ENCODE measurements around the gene AJUBA. TPM values are rescaled to one million over a fixed set of nuclear protein-coding genes. Genes with fewer than 3 reads are reported as not detected.

The AJUBA gene
- total RNA-seq, result 0.54 TPM
- 1 to 10 TPM in 1 of 4 donors, under 1 TPM in 3; 0.20 to 1.0 (median 0.71) TPM for polyA plus RNA-seq

- H3K9me3 Mint-ChIP-seq, result no peaks in the 10 kb centered on the region
- peaks cover 20% of the 10 kb centered on the region for H3K27me3 Mint-ChIP-seq
- H3K36me3 ChIP-seq (ENCODE audit: control insufficient read depth, insufficient read depth, low read length), result no peaks in the 10 kb centered on the region
- H3K36me3 Mint-ChIP-seq, result peaks cover 7% of the 10 kb centered on the region
- no peak within 1 kb of the TSS for H3K27ac ChIP-seq (ENCODE audit: insufficient read depth, low read length, poor library complexity, severe bottlenecking)
- ATAC-seq (ENCODE audit: low read depth in 2 of 2), result peak; percentile 46 to 47
- H3K4me3 Mint-ChIP-seq, result peak within 1 kb of the TSS in 3 of 4 donors; percentile 61 to 85 (median 81)
- no peaks in the 10 kb centered on the region for H3K9me3 ChIP-seq (ENCODE audit: control insufficient read depth in 2 of 2, low read length in 2 of 2)
- peak within 1 kb of the TSS in 1 of 3 donors; percentile 46 for H3K27ac Mint-ChIP-seq
- peak within 1 kb of the TSS; percentile 93 for H3K4me3 ChIP-seq (ENCODE audit: low read depth, low read length)
- H3K4me1 ChIP-seq (ENCODE audit: control insufficient read depth, insufficient read depth, low read length, poor library complexity, severe bottlenecking), result peaks cover 33% of the 10 kb centered on the region
- DNase-seq, result peak; percentile 55 to 84 (median 69)
- H3K4me1 Mint-ChIP-seq, result peaks cover 0 to 12% (median 3%) of the 10 kb centered on the region in 4 donors
- H3K27me3 ChIP-seq (ENCODE audit: control insufficient read depth, insufficient read depth, low read length), result peaks cover 2% of the 10 kb centered on the region
Measured at GRCh38 chr14:22982477-22983245, at the start of gene AJUBA. Gene AJUBA (minus strand): TSS chr14:22982551. CDS start chr14:22982266, 285 bp downstream.

GRCh38 chr14:23030936-23031335 lies 48.6 kb upstream of the AJUBA start:
- H3K36me3 Mint-ChIP-seq, result peaks cover 24% of the 10 kb centered on the region

DNA sequence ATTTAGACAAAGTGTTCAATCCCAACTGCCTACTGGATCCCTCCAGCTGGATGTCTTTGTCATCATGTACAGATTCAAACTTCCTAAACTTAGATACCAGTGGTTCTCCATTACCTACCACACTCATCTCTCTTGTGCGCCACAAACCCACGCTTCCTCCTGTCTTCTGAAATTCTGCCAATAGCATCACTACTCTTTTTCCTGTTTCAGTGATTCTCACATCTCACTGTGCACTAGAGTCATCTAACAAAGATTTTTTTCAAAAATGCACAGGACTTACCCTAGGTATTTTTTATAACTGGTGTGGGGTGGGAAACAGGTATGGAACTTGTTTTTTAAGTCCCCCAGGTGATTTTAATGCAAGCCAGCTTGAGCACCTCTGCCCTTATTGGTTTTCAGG lies 46.4 kb upstream of the AJUBA start:
- Mint-ChIP-seq H3K9me3 (peaks cover 0 to 3% (median 0%) of the 10 kb centered on the region in 7 donors), H3K36me3 (peaks cover 42% of the 10 kb centered on the region), H3K4me3 (peak overlapping the region; percentile 28 to 61 (median 47)), H3K4me1 (peaks cover 18 to 67% (median 31%) of the 10 kb centered on the region in 4 donors), H3K27ac (peak overlapping the region; percentile 35 to 86 (median 85)), H3K27me3 (peaks cover 5% of the 10 kb centered on the region)
- ATAC-seq (ENCODE audit: low read depth in 2 of 2) (peak; percentile 43 to 60), DNase-seq (peak in 2 of 3 donors; percentile 28)
- H3K4me1 ChIP-seq (ENCODE audit: control insufficient read depth, insufficient read depth, low read length, poor library complexity, severe bottlenecking), result peaks cover 23% of the 10 kb centered on the region
- H3K36me3 ChIP-seq (ENCODE audit: control insufficient read depth, insufficient read depth, low read length), result peaks cover 27% of the 10 kb centered on the region
- H3K27ac ChIP-seq (ENCODE audit: insufficient read depth, low read length, poor library complexity, severe bottlenecking), result peak overlapping the region; percentile 34
- H3K27me3 ChIP-seq (ENCODE audit: control insufficient read depth, insufficient read depth, low read length), result no peaks in the 10 kb centered on the region
- H3K4me3 ChIP-seq (ENCODE audit: low read depth, low read length), result peak overlapping the region; percentile 24
- no peaks in the 10 kb centered on the region for H3K9me3 ChIP-seq (ENCODE audit: control insufficient read depth in 2 of 2, low read length in 2 of 2)

More at GRCh38 chr14:23030936-23031335, 48.6 kb upstream of the AJUBA start:
- Mint-ChIP-seq H3K9me3 (peaks cover 0 to 2% (median 0%) of the 10 kb centered on the region in 7 donors), H3K4me3 (peak overlapping the region in 1 of 4 donors; percentile 85), H3K27ac (no peak overlapping the region), H3K4me1 (peaks cover 10 to 69% (median 33%) of the 10 kb centered on the region in 4 donors), H3K27me3 (no peaks in the 10 kb centered on the region)
- Histone ChIP-seq H3K4me3 (ENCODE audit: low read depth, low read length) (no peak overlapping the region), H3K27me3 (ENCODE audit: control insufficient read depth, insufficient read depth, low read length) (no peaks in the 10 kb centered on the region), H3K36me3 (ENCODE audit: control insufficient read depth, insufficient read depth, low read length) (peaks cover 26% of the 10 kb centered on the region), H3K4me1 (ENCODE audit: control insufficient read depth, insufficient read depth, low read length, poor library complexity, severe bottlenecking) (peaks cover 24% of the 10 kb centered on the region), H3K27ac (ENCODE audit: insufficient read depth, low read length, poor library complexity, severe bottlenecking) (no peak overlapping the region), H3K9me3 (ENCODE audit: control insufficient read depth in 2 of 2, low read length in 2 of 2) (no peaks in the 10 kb centered on the region)
- ATAC-seq (ENCODE audit: low read depth in 2 of 2), result no peak
- no peak for DNase-seq

GRCh38 chr14:23025151-23025814 lies 42.9 kb upstream of the AJUBA start:
- peaks cover 14% of the 10 kb centered on the region for H3K36me3 ChIP-seq (ENCODE audit: control insufficient read depth, insufficient read depth, low read length)
- H3K27me3 ChIP-seq (ENCODE audit: control insufficient read depth, insufficient read depth, low read length), result no peaks in the 10 kb centered on the region
- DNase-seq (no peak), ATAC-seq (ENCODE audit: low read depth in 2 of 2) (peak in 1 of 2 donors; percentile 28)
- Mint-ChIP-seq H3K9me3 (peaks cover 0 to 3% (median 0%) of the 10 kb centered on the region in 7 donors), H3K27me3 (peaks cover 5% of the 10 kb centered on the region), H3K36me3 (peaks cover 41% of the 10 kb centered on the region), H3K27ac (peak overlapping the region; percentile 86 to 95 (median 87)), H3K4me3 (peak overlapping the region in 3 of 4 donors; percentile 22 to 72 (median 51)), H3K4me1 (peaks cover 17 to 55% (median 27%) of the 10 kb centered on the region in 4 donors)
- H3K27ac ChIP-seq (ENCODE audit: insufficient read depth, low read length, poor library complexity, severe bottlenecking), result no peak overlapping the region
- H3K9me3 ChIP-seq (ENCODE audit: control insufficient read depth in 2 of 2, low read length in 2 of 2), result no peaks in the 10 kb centered on the region
- peaks cover 16% of the 10 kb centered on the region for H3K4me1 ChIP-seq (ENCODE audit: control insufficient read depth, insufficient read depth, low read length, poor library complexity, severe bottlenecking)
- no peak overlapping the region for H3K4me3 ChIP-seq (ENCODE audit: low read depth, low read length)

DNA sequence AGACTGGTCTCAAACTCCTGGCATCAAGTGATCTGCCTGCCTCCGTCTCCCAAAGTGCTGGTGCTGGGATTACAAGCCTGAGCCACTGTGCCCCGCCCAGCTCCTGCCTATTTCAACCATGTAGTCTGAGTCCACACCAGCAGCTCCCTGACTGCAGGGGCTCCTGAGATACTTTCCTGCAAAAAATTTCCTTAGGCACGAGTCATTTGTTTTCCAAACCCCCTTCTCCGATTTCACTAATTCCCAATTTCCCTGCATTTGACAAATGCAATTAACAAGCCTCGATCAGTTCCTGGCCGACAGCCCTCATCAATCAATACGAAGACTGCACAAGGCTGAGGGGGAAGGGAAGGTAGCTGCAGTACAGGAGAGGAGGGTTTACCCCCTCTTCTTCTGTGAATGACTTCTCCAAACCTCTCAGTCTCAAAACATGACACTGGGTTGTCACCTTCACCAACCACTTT lies 42.3 kb upstream of the AJUBA start:
- Histone ChIP-seq H3K27ac (ENCODE audit: insufficient read depth, low read length, poor library complexity, severe bottlenecking) (no peak overlapping the region), H3K9me3 (ENCODE audit: control insufficient read depth in 2 of 2, low read length in 2 of 2) (no peaks in the 10 kb centered on the region), H3K4me1 (ENCODE audit: control insufficient read depth, insufficient read depth, low read length, poor library complexity, severe bottlenecking) (peaks cover 16% of the 10 kb centered on the region), H3K36me3 (ENCODE audit: control insufficient read depth, insufficient read depth, low read length) (peaks cover 14% of the 10 kb centered on the region), H3K4me3 (ENCODE audit: low read depth, low read length) (no peak overlapping the region), H3K27me3 (ENCODE audit: control insufficient read depth, insufficient read depth, low read length) (no peaks in the 10 kb centered on the region)
- peak overlapping the region; percentile 42 to 95 (median 86) for H3K27ac Mint-ChIP-seq
- H3K36me3 Mint-ChIP-seq, result peaks cover 41% of the 10 kb centered on the region
- peaks cover 5% of the 10 kb centered on the region for H3K27me3 Mint-ChIP-seq
- H3K4me3 Mint-ChIP-seq, result peak overlapping the region in 1 of 4 donors; percentile 26
- H3K9me3 Mint-ChIP-seq, result peaks cover 0 to 3% (median 0%) of the 10 kb centered on the region in 7 donors
- ATAC-seq (ENCODE audit: low read depth in 2 of 2), result no peak
- H3K4me1 Mint-ChIP-seq, result peaks cover 17 to 55% (median 26%) of the 10 kb centered on the region in 4 donors
- no peak for DNase-seq

DNA sequence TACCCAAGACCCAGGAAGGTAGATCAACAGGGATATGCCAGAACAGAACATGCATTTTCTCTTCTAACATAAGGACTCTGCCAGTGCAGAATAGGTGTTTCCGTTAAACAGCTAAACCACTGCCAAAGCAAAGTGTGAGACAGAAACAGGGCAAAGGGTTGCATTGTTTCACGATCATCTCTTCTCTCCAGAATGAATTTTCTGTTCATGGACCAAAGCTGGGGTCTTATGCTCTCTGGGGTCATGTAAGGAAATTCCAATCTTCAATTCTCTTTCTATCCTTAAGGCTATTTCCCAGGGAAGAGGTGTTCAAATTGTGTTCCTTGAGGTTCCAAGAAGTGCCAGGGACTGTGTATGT lies 41.4 kb upstream of the AJUBA start:
- H3K27ac Mint-ChIP-seq, result peak overlapping the region in 2 of 3 donors; percentile 58 to 59
- H3K27me3 Mint-ChIP-seq, result peaks cover 5% of the 10 kb centered on the region
- peaks cover 11% of the 10 kb centered on the region for H3K36me3 ChIP-seq (ENCODE audit: control insufficient read depth, insufficient read depth, low read length)
- DNase-seq (no peak), ATAC-seq (ENCODE audit: low read depth in 2 of 2) (no peak)
- peaks cover 15 to 47% (median 19%) of the 10 kb centered on the region in 4 donors for H3K4me1 Mint-ChIP-seq
- H3K9me3 Mint-ChIP-seq, result peaks cover 0 to 3% (median 0%) of the 10 kb centered on the region in 7 donors
- no peak overlapping the region for H3K27ac ChIP-seq (ENCODE audit: insufficient read depth, low read length, poor library complexity, severe bottlenecking)
- H3K9me3 ChIP-seq (ENCODE audit: control insufficient read depth in 2 of 2, low read length in 2 of 2), result no peaks in the 10 kb centered on the region
- no peak overlapping the region for H3K4me3 ChIP-seq (ENCODE audit: low read depth, low read length)
- H3K4me3 Mint-ChIP-seq, result peak overlapping the region in 1 of 4 donors; percentile 2
- H3K4me1 ChIP-seq (ENCODE audit: control insufficient read depth, insufficient read depth, low read length, poor library complexity, severe bottlenecking), result peaks cover 8% of the 10 kb centered on the region
- H3K36me3 Mint-ChIP-seq, result peaks cover 35% of the 10 kb centered on the region
- no peaks in the 10 kb centered on the region for H3K27me3 ChIP-seq (ENCODE audit: control insufficient read depth, insufficient read depth, low read length)

- peaks cover 5% of the 10 kb centered on the region for H3K27me3 Mint-ChIP-seq
- Histone ChIP-seq H3K27me3 (ENCODE audit: control insufficient read depth, insufficient read depth, low read length) (no peaks in the 10 kb centered on the region), H3K27ac (ENCODE audit: insufficient read depth, low read length, poor library complexity, severe bottlenecking) (no peak overlapping the region), H3K4me3 (ENCODE audit: low read depth, low read length) (no peak overlapping the region), H3K9me3 (ENCODE audit: control insufficient read depth in 2 of 2, low read length in 2 of 2) (no peaks in the 10 kb centered on the region), H3K4me1 (ENCODE audit: control insufficient read depth, insufficient read depth, low read length, poor library complexity, severe bottlenecking) (peaks cover 5% of the 10 kb centered on the region), H3K36me3 (ENCODE audit: control insufficient read depth, insufficient read depth, low read length) (peaks cover 10% of the 10 kb centered on the region)
- peaks cover 0 to 2% (median 0%) of the 10 kb centered on the region in 7 donors for H3K9me3 Mint-ChIP-seq
- H3K27ac Mint-ChIP-seq, result peak overlapping the region; percentile 58 to 79 (median 78)
- no peak for ATAC-seq (ENCODE audit: low read depth in 2 of 2)
- H3K4me1 Mint-ChIP-seq, result peaks cover 12 to 44% (median 16%) of the 10 kb centered on the region in 4 donors
- peaks cover 32% of the 10 kb centered on the region for H3K36me3 Mint-ChIP-seq
- H3K4me3 Mint-ChIP-seq, result peak overlapping the region in 3 of 4 donors; percentile 5 to 33 (median 29)
- DNase-seq, result no peak
Measured at GRCh38 chr14:23023022-23023794, 40.9 kb upstream of the AJUBA start.
